Caco-2 (cell line): Measurements from ENCODE around the gene WDR43. TPM values are rescaled to one million over a fixed set of nuclear protein-coding genes. Genes with fewer than 3 reads are reported as not detected.

Source experiments
- BruUV-seq: library from RNA; stranded (reverse); fragments of 400-500 nt; replicated peaks from 2 replicates; lab custom pipeline; 2021; lab: Mats Ljungman, UMichigan
- CTCF ChIA-PET: fragments of 300-600 bp; sonication (Branson Sonifier 250); formaldehyde crosslinking; loops from one replicate; lab custom pipeline; 2022; ENCODE audit warnings: antibody characterized with exemption; lab: Charles Lee
- POLR2A ChIA-PET: fragments of 300-600 bp; sonication (Branson Sonifier 250); formaldehyde crosslinking; loops from one replicate; lab custom pipeline; 2022; ENCODE audit warnings: antibody characterized with exemption; lab: Charles Lee
- DNase-seq, 2 experiments: peaks; one replicate each; pipeline versions ENCODE4 v3.0.0 to v3.0.0-alpha.2; 2020 to 2022
- H3K27me3 ChIP-seq: replicated peaks from 2 replicates; pipeline ENCODE4 v1.6.0; 2011; ENCODE audit warnings: low read length; ENCODE audit not compliant: control insufficient read depth, insufficient read depth
- H3K36me3 ChIP-seq: 2 replicates; pipeline ENCODE4 v1.5.1; 2011; ENCODE audit warnings: low read length; ENCODE audit not compliant: control insufficient read depth, insufficient read depth
- H3K4me1 ChIP-seq: fragments of 250-450 bp; sonication (Bioruptor Pico); 2 replicates; pipeline ENCODE4 v1.5.1; 2020; ENCODE audit warnings: mild to moderate bottlenecking
- H3K4me3 ChIP-seq: 2 replicates; pipeline ENCODE4 v1.5.1; 2011; ENCODE audit warnings: low read depth, mild to moderate bottlenecking, control low read depth, low read length
- H3K9me3 ChIP-seq: fragments of 250-450 bp; sonication (Bioruptor Pico); 2 replicates; pipeline ENCODE4 v1.5.1; 2020; ENCODE audit warnings: mild to moderate bottlenecking, moderate library complexity
- H3K27ac Mint-ChIP-seq: one replicate; pipeline ENCODE4 v1.8.0; 2022; ENCODE audit warnings: mixed read lengths; ENCODE audit not compliant: unreplicated experiment
- H3K27me3 Mint-ChIP-seq: one replicate; pipeline ENCODE4 v1.8.0; 2022; ENCODE audit warnings: mixed read lengths; ENCODE audit not compliant: insufficient read depth, unreplicated experiment
- H3K36me3 Mint-ChIP-seq: one replicate; pipeline ENCODE4 v1.8.0; 2022; ENCODE audit warnings: mild to moderate bottlenecking, mixed read lengths; ENCODE audit not compliant: insufficient read depth, unreplicated experiment
- H3K4me1 Mint-ChIP-seq: one replicate; pipeline ENCODE4 v1.8.0; 2022; ENCODE audit warnings: low read depth, mixed read lengths; ENCODE audit not compliant: unreplicated experiment
- H3K4me3 Mint-ChIP-seq: one replicate; pipeline ENCODE4 v1.8.0; 2022; ENCODE audit warnings: mild to moderate bottlenecking, moderate library complexity, mixed read lengths; ENCODE audit not compliant: unreplicated experiment
- H3K9me3 Mint-ChIP-seq: one replicate; pipeline ENCODE4 v1.8.0; 2022; ENCODE audit warnings: mixed read lengths; ENCODE audit not compliant: unreplicated experiment
- CTCF ChIP-seq, 2 experiments: fragments of 200-600 bp in 1 of 2; IDR thresholded peaks; 1 replicate in 1 of 2; 2 replicates in 1 of 2; pipeline versions ENCODE4 v1.5.1 to v1.8.0; 2011 to 2022; ENCODE audit warnings: antibody characterized with exemption in 1 of 2, control low read depth in 1 of 2, inconsistent platforms in 1 of 2, low read depth in 1 of 2, low read length in 1 of 2, mild to moderate bottlenecking in 1 of 2, moderate library complexity in 1 of 2; ENCODE audit not compliant: insufficient read depth in 1 of 2, severe bottlenecking in 1 of 2, unreplicated experiment in 1 of 2
- intact Hi-C: fragments of 100-400 bp; cut with micrococcal nuclease; formaldehyde crosslinking; loops from one replicate; pipeline ENCODE4 v1.10.0; 2022; ENCODE audit not compliant: unreplicated experiment
- total RNA-seq: library from RNA; stranded (reverse); gene quantifications from 2 replicates; pipeline ENCODE4 v1.2.3, GENCODE V29; 2022

WDR43 gene
- total RNA-seq, 1 experiment from 2014 or later = 133 TPM

DNA sequence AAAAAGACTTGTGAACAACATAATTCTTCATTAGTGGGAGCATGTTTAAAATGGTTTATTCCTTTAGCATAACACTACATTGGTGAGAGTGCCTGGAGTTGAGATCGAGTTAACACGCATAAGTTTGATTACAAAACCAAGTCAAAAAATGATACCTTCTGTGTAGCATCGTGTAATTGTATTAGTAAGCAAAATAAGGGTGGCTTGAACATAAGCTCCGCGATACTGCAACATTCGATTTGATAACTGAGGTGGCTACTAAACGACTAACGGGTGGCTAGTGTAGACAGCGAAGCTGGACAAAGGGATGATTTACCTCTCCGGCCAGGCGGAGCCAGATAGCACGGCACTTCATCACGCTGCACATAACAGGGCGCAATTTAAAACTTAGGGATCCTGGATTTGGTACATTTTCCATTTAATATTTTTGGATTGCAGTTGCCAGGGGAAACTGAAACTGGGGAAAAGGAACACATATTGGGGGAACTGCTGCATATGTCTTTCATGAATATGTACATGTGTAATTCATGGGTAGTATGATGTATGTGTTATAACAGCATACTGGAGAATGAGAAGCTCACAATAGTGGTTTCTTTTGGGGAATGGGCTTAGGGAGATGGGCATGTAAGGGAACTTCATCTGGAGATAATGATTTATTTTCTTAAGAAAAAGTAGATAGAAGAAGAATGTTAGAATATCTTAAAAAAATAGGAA, 50.2 kb downstream of the WDR43 start:
- Mint-ChIP-seq H3K4me3 (no peak overlapping the region), H3K36me3 (peaks cover 90% of the 10 kb centered on the region), H3K9me3 (peaks cover 20% of the 10 kb centered on the region), H3K4me1 (peaks cover 3% of the 10 kb centered on the region), H3K27me3 (no peaks in the 10 kb centered on the region), H3K27ac (no peak overlapping the region)
- CTCF ChIA-PET = no interaction called here
- Histone ChIP-seq H3K36me3 (peaks cover 17% of the 10 kb centered on the region), H3K27me3 (no peaks in the 10 kb centered on the region), H3K9me3 (peaks cover 9% of the 10 kb centered on the region; the same call in 1 of the 2 replicates), H3K4me1 (no peaks in the 10 kb centered on the region), H3K4me3 (no peak overlapping the region)
- DNase-seq = no peak
- POLR2A ChIA-PET = no interaction called here
- no peak for TF ChIP-seq CTCF (IDR thresholded peaks at IDR 0.05; ENCODE audit: insufficient read depth in 1 of 2, low read depth in 1 of 2, low read length in 1 of 2, severe bottlenecking in 1 of 2, unreplicated experiment in 1 of 2)
- intact Hi-C loops = no loop called here
- no TSS peak for BruUV-seq

GRCh38 chr2:28948160-28948559, 53.7 kb downstream of the WDR43 start:
- no peak for DNase-seq
- Mint-ChIP-seq H3K36me3 (peaks cover 67% of the 10 kb centered on the region), H3K4me3 (no peak overlapping the region), H3K27ac (no peak overlapping the region), H3K4me1 (peaks cover 27% of the 10 kb centered on the region), H3K9me3 (peaks cover 31% of the 10 kb centered on the region), H3K27me3 (no peaks in the 10 kb centered on the region)
- Histone ChIP-seq H3K4me1 (peaks cover 25% of the 10 kb centered on the region), H3K4me3 (no peak overlapping the region), H3K9me3 (peaks cover 9% of the 10 kb centered on the region; the same call in 1 of the 2 replicates), H3K27me3 (no peaks in the 10 kb centered on the region), H3K36me3 (peaks cover 13% of the 10 kb centered on the region)
- CTCF ChIA-PET = no interaction called here
- intact Hi-C loops = no loop called here
- POLR2A ChIA-PET = no interaction called here
- BruUV-seq = no TSS peak
- no peak for TF ChIP-seq CTCF (IDR thresholded peaks at IDR 0.05; ENCODE audit: insufficient read depth in 1 of 2, low read depth in 1 of 2, low read length in 1 of 2, severe bottlenecking in 1 of 2, unreplicated experiment in 1 of 2)

DNA sequence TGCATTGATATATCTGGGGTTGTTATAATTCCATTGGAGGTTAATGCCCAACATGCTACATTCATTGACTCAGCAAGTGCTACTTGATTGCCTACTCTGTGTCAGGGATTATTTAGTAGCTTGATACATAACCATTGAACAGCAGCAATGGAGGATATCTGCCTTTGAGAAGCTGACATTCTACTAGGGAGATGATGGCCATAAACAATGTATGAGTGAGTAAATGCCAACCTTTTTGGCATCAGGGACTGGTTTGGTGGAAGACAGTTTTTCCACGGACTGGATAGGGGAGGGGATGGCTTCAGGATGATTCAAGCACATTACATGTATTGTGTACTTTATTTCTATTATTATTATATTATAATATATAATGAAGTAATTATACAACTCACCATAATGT, 54.7 kb downstream of the WDR43 start:
- Histone ChIP-seq H3K4me1 (peaks cover 25% of the 10 kb centered on the region), H3K27me3 (no peaks in the 10 kb centered on the region), H3K36me3 (peaks cover 13% of the 10 kb centered on the region), H3K4me3 (no peak overlapping the region), H3K9me3 (peaks cover 9% of the 10 kb centered on the region; the same call in 1 of the 2 replicates)
- H3K9me3 Mint-ChIP-seq = peaks cover 31% of the 10 kb centered on the region
- BruUV-seq = no TSS peak
- CTCF ChIA-PET = no interaction called here
- no peak overlapping the region for H3K4me3 Mint-ChIP-seq
- peaks cover 27% of the 10 kb centered on the region for H3K4me1 Mint-ChIP-seq
- intact Hi-C loops = no loop called here
- H3K27me3 Mint-ChIP-seq = no peaks in the 10 kb centered on the region
- peaks cover 56% of the 10 kb centered on the region for H3K36me3 Mint-ChIP-seq
- no peak overlapping the region for H3K27ac Mint-ChIP-seq
- no peak for TF ChIP-seq CTCF (IDR thresholded peaks at IDR 0.05; ENCODE audit: insufficient read depth in 1 of 2, low read depth in 1 of 2, low read length in 1 of 2, severe bottlenecking in 1 of 2, unreplicated experiment in 1 of 2)
- POLR2A ChIA-PET = no interaction called here
- no peak for DNase-seq
